ENCODE data around the gene ABLIM2. TPM values are rescaled to one million over a fixed set of nuclear protein-coding genes. Genes with fewer than 3 reads are reported as not detected.
A peak's percentile ranks its signal among the peaks of the same experiment; 100 is the strongest.

Gene ABLIM2
- total RNA-seq, 1 experiment from 2014 or later, result 6.1 TPM

DNA sequence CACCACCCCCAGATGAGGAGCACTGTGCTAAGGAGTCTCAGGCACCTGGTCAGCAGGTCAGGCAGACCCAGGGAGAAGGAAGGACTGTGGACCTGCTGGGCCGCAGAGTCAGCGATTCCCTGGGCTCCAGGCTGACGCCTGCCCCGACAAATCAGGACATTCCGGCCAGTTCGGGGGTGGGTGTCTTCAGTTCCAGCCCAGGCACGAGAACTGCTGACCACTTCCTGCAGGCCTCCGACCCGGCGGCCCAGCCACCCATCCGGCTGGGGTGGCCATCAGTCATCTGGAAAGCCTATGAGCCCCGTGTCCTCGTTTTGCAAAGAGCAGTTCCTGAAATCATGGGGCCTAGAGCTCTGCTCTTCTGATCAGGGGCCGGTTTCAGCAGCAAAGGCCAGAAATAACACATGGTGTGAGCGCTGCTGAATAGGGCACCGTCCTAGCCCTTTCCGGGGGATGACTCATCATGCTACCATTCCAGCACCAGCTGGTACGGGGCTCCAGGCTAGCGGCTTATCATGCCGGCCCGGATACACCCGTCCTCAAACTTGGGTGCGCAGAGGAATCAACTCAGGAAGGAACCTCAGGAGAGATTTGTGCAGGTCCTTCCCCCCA, 32.6 kb upstream of the ABLIM2 start:
- Histone ChIP-seq H3K79me2 (ENCODE audit: insufficient read depth, low read length) (no peaks in the 10 kb centered on the region), H3K9ac (ENCODE audit: low read length) (peak overlapping the region; percentile 66), H4K20me1 (ENCODE audit: insufficient read depth) (no peaks in the 10 kb centered on the region), H3K36me3 (ENCODE audit: control insufficient read depth in 1 of 2, insufficient read depth in 2 of 2, low read length in 2 of 2) (no peaks in the 10 kb centered on the region), H3K27ac (ENCODE audit: low read depth, low read length) (peak overlapping the region; percentile 97), H3K4me2 (ENCODE audit: low read length) (peak overlapping the region; percentile 88), H3K4me1 (ENCODE audit: control insufficient read depth in 1 of 2, insufficient read depth in 2 of 2, low read length in 2 of 2) (peaks cover 20 to 62% of the 10 kb centered on the region in 2 experiments), H3K9me2 (ENCODE audit: insufficient read depth) (no peaks in the 10 kb centered on the region), H3K4me3 (replicated peaks in 1 of 2; ENCODE audit: low read depth in 1 of 2, low read length in 2 of 2) (peak overlapping the region; percentile 47 to 58), H3K27me3 (ENCODE audit: insufficient read depth, low read length) (no peaks in the 10 kb centered on the region), H2AFZ (ENCODE audit: low read depth, low read length, poor library complexity, severe bottlenecking) (peak overlapping the region; percentile 81), H3K9me3 (ENCODE audit: control insufficient read depth in 1 of 2, insufficient read depth in 1 of 2, low read depth in 1 of 2, low read length in 2 of 2) (no peaks in the 10 kb centered on the region)
- BruUV-seq (replicated peaks), result no TSS peak
- ChIA-PET CTCF (interaction anchor here (1.3 to 5.1 kb wide), 2 partner anchors 12 to 15 kb away, joined by 4 to 36 read pairs; no protein-coding TSS in a partner anchor), RAD21 (ENCODE audit: low non-redundant PET in 1 of 2, low total read pairs in 2 of 2, uncharacterized antibody in 2 of 2, unreplicated experiment in 2 of 2) (interaction anchor here (1.8 to 1.9 kb wide), 1 partner anchor 14 kb away, joined by 6 to 8 read pairs; no protein-coding TSS in a partner anchor), POLR2A (interaction anchor here (1.1 kb wide), 1 partner anchor 14 kb away, joined by 4 read pairs; no protein-coding TSS in a partner anchor)
- DNase-seq (ENCODE audit: low read depth, low spot score) (peak; percentile 69), ATAC-seq (peak; percentile 82)
- intact Hi-C loops (cut with micrococcal nuclease), result no loop called here
- TF ChIP-seq MAX (IDR thresholded peaks at IDR 0.05) (no peak), ZFX (IDR thresholded peaks at IDR 0.05) (peak; percentile 79), EGR1 (IDR thresholded peaks at IDR 0.05; ENCODE audit: low read depth) (no peak), EZH2 (IDR thresholded peaks at IDR 0.05) (no peak), ELF1 (IDR thresholded peaks at IDR 0.05; ENCODE audit: borderline replicate concordance, low read depth) (no peak), TCF7L2 (IDR thresholded peaks at IDR 0.05; ENCODE audit: borderline replicate concordance, extremely low read depth, insufficient read depth, insufficient read length) (peak; percentile 55), YY1 (IDR thresholded peaks at IDR 0.05; ENCODE audit: extremely low read depth, insufficient replicate concordance, low read depth, low read length) (peak; percentile 64), SP1 (IDR thresholded peaks at IDR 0.05; ENCODE audit: low read depth) (no peak), SIN3A (IDR thresholded peaks at IDR 0.05; ENCODE audit: low read depth) (no peak), SRF (IDR thresholded peaks at IDR 0.05; ENCODE audit: low read depth) (no peak), ZNF274 (IDR thresholded peaks at IDR 0.05; ENCODE audit: low read depth, low read length) (no peak), POLR2AphosphoS5 (IDR thresholded peaks at IDR 0.05; ENCODE audit: low read depth, low read length) (peak; percentile 69), POLR2A (IDR thresholded peaks at IDR 0.05; ENCODE audit: borderline replicate concordance, extremely low read depth, insufficient read depth, insufficient read length) (peak; percentile 34), CBX3 (IDR thresholded peaks at IDR 0.05; ENCODE audit: low read depth) (no peak)
- TF ChIP-seq, protein P1, sequence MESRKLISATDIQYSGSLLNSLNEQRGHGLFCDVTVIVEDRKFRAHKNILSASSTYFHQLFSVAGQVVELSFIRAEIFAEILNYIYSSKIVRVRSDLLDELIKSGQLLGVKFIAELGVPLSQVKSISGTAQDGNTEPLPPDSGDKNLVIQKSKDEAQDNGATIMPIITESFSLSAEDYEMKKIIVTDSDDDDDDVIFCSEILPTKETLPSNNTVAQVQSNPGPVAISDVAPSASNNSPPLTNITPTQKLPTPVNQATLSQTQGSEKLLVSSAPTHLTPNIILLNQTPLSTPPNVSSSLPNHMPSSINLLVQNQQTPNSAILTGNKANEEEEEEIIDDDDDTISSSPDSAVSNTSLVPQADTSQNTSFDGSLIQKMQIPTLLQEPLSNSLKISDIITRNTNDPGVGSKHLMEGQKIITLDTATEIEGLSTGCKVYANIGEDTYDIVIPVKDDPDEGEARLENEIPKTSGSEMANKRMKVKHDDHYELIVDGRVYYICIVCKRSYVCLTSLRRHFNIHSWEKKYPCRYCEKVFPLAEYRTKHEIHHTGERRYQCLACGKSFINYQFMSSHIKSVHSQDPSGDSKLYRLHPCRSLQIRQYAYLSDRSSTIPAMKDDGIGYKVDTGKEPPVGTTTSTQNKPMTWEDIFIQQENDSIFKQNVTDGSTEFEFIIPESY (IDR thresholded peaks at IDR 0.05; ENCODE audit: extremely low read depth, insufficient replicate concordance, low read length), result no peak
- TF ChIP-seq, protein P2, sequence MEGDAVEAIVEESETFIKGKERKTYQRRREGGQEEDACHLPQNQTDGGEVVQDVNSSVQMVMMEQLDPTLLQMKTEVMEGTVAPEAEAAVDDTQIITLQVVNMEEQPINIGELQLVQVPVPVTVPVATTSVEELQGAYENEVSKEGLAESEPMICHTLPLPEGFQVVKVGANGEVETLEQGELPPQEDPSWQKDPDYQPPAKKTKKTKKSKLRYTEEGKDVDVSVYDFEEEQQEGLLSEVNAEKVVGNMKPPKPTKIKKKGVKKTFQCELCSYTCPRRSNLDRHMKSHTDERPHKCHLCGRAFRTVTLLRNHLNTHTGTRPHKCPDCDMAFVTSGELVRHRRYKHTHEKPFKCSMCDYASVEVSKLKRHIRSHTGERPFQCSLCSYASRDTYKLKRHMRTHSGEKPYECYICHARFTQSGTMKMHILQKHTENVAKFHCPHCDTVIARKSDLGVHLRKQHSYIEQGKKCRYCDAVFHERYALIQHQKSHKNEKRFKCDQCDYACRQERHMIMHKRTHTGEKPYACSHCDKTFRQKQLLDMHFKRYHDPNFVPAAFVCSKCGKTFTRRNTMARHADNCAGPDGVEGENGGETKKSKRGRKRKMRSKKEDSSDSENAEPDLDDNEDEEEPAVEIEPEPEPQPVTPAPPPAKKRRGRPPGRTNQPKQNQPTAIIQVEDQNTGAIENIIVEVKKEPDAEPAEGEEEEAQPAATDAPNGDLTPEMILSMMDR (IDR thresholded peaks at IDR 0.05 in 2 of 3, conservative IDR thresholded peaks at IDR 0.05 in 1 of 3; ENCODE audit: borderline replicate concordance in 1 of 3, insufficient read depth in 1 of 3, low read depth in 2 of 3, low read length in 2 of 3), result no peak
